Epidermal melanocyte (primary cell): ENCODE results near the gene NR6A1.
"Not testable (repeated sequence)": the region's sequence is repeated elsewhere in the genome, so short reads cannot be mapped to it uniquely, and the experiment has no call there.

ENCODE experiments used
- DNase-seq: peaks from one replicate; pipeline ENCODE4 v3.0.0; 2011; ENCODE audit warnings: low spot score; ENCODE audit not compliant: insufficient read length

The NR6A1 gene

GRCh38 chr9:124778575-124779367 is 7.7 kb upstream of the NR6A1 start:
- DNase-seq = peak; percentile 13

DNA sequence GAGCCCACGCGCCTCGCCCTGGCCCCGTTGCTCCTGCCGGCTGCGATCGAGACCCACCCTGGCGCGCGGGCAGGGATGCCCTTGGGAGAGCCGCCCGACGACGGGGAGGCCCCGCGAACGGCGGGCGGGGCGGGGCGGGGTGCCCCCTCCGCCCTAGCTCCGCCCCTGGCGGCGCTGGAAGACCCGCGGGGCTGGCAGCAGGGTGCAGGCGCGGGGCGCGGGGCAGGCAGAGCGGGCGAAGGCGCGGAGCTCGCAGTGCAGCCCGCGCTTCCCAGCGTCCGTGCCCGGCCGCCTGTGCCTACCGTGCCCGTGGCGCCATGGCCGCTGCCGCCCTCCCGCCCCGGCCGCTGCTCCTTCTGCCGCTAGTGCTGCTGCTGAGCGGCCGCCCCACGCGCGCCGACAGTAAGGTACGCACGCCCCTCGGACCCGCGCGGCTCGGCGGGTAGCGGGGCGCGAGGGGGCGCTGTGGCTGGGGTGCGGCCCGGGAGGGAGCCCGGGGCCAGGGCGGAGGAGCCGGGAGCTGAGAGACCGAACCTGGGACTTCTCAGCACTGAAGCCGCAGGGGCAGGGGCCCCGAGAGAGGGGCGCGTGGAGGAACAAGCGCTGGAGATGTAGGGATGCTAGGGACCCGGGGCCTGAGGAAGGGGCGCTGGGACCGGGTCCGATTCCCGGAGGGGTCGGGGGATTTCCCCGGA is 6.0 kb upstream of the NR6A1 start, which contains the start of gene OLFML2A:
Gene OLFML2A, plus strand, starts transcription at position 180 of the 695 bp plus-strand sequence. Its CDS starts 138 bp downstream, at position 318.
- peak; percentile 19 for DNase-seq

DNA sequence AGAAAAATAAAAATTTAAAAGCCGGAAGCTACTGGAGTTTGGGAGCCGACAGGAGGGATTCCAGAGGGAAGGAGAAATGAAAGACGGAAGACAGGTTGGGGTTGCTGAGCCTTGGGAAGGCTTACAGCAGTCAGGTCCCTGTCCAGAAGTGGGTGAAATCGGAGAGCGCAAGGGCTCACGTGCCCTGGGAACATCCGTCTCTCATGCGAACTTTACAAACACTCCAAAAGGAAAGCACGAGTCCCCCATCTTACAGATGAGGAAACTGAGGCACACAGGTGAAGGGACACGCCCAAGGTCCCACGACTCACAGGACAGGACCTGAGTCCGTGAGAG is 5.5 kb upstream of the NR6A1 start:
- no peak for DNase-seq

- peak; percentile 84 for DNase-seq
Measured at GRCh38 chr9:124774129-124774978, 3.2 kb upstream of the NR6A1 start.

- DNase-seq = no peak
Measured at GRCh38 chr9:124773473-124774128, 2.5 kb upstream of the NR6A1 start.

- DNase-seq = not testable (repeated sequence)
Measured at GRCh38 chr9:124772877-124773276, 1.8 kb upstream of the NR6A1 start.

GRCh38 chr9:124771867-124772679 is 962 bp upstream of the NR6A1 start:
- DNase-seq = peak; percentile 67

DNA sequence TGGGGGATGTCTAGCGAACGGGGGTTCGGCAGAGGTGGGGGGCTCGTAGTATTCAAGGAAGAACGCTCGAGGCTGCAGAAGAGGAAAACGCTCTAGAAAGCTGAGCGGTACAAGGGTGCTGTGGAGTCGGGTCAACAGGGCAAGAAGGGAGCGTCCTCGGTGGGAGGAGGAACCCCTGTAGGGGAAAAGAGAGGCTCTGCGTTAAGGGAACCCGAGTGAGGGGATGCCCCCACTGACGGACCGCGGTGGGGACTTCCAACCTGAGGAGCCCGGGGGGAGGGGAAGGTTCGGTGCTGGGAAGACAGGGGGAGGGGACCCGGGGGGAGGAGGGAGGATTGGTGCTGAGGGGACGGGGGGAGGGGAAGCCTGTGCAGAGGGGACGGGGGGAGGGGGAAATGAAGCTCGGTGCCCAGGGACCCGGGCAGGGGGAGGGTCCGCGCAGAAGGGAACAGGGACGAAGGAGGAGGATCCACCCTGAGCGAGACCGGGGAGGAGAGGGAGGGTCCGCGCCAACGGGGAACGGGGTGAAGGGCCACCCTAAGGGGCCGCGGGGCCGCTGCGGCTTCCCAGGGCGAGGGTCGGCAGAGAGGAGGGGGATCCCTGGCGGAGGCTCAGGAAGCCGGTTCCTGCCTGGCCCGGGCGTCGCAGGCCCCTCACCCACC is 621 bp downstream of the NR6A1 start:
- DNase-seq = no peak

- no peak for DNase-seq
Measured at GRCh38 chr9:124769549-124770358, 1.4 kb downstream of the NR6A1 start.

DNA sequence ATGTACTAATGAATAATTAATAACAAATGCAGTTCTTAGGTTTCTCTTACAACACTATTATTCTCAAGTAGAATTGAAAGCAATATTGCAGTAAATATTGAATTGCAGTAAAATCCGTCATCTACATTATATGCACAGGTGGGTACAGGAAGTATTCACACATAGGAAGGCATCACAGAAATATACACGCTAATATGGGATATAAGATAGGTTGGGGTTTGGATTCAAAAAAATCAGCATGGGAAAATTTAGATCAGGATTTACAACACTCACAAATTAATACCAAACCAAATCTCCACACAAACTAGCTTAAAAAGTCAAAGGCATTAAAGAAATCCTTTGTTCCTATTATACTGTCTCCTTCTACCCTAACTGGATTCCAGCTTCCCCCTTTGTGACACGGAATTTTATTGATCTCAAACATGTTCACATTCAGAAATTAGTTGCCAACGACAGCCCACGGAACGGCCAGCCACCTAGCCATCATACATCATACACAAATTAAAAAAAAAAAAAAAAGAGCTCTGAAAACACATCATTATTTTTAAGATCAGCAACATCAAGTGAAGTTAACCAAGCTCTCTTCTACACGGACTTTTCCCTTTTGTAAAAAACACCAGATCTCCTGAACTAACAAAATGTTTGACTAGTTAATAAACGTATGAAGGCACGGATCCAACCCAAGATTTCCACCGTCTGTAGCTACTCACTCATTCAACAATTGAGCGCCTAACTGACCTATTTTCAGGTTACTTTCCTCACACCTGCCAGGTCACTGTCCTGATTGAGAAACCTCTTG is 2.2 kb downstream of the NR6A1 start:
- DNase-seq = no peak

DNA sequence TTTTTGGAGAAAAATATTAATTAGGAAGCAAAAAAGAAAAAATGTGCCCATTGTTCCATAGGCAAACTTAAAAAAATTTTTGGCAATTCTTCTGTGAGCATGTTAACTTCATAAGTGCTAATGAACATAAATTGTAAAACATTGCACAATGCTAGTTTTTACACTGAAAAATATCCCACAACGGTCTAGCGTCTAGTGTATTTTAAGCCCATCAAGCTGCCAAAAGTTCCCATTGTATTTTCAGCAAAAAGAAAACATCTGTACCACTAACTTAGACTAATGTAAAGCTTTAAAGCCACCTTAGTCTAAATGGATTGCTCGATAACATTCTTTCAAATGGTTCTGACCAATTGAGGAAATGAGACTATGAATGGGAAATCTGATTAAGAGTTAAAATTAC is 2.8 kb downstream of the NR6A1 start:
- no peak for DNase-seq

DNA sequence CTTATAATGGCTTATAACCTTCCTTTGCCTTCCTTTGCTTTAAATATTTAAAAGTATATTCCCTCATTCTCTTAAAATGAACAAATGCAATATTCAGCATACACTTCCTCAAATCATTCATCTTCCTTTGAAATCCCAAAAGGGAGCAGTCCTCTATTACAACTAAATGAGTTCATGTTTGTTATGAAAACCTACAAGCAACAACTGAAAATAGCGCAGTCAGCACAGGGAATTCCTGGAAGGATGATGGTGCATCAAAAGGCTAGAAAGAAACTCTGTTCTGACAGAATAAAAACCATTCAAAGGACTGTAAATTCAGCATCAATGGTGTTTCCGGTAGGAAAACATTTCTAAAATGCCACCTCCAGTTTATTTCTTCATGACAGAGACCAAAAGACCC is 3.3 kb downstream of the NR6A1 start:
- no peak for DNase-seq

GRCh38 chr9:124766815-124767554 is 4.1 kb downstream of the NR6A1 start:
- DNase-seq = no peak

DNA sequence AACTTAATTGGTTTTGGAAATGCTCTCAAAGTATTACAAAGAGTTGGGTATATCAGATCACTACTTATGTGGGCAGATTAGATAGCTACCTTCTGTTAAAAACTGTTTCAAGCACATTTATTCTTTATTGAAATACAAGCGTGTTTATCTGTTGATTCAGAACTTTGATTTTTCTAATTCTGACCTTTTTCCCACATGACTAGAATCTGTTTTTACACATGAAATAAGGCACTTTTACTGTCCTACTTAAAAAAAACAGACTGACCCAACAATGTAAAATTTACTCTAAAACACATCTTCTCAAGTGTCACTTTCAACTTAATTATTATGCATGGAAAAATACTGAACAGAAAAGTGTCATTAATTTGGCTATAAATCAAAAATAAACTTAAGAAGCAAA is 4.8 kb downstream of the NR6A1 start:
- DNase-seq = no peak

GRCh38 chr9:124765439-124765835 is 5.7 kb downstream of the NR6A1 start:
- no peak for DNase-seq

DNA sequence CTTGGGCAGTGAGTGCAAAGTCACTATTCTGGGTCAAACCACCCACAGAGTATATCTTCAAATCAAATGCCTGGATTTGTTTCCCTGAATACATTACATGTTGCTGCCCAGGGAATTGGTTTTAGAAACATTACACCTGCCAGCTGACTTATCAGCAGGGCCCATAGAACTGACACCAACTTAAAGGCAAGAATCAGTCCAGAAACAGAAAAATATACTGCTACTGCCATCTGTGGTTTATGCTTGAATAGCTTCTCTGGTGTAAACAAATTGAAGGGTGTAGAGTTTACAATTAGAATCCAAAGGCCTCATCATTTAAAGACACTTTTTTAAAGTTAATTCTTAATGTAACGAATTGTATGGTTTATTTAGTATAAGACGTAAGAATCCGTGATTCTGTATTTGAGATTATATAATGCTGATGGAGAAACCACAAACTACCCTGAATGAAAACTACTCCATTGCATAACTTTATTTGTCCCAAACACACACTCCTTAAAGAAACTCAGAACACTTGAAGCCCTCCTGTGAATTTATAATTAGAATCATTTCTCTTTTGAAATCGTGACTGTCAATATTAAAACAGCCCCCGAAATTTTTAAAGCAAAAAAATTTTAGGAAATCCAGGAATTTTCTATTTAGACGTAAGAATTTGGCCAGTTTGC is 6.2 kb downstream of the NR6A1 start:
- DNase-seq = no peak

DNA sequence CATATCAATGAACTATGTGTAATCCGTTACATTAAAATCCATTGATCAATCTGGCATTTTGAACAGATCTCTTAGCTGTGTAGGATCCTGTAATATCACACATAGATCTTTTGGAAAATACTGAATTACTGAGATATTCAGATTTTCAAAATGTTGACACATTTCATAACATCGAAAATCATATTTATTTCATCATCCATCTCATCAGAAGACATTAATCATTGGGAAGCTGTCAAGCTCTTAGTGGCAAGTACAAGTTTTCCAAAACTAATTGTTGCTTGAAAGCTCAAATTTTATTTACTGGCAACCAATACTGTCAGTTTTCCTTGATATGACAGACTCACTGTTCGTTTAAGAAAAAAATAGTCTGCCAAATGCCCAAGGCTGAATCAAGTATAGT is 8.5 kb downstream of the NR6A1 start:
- DNase-seq = no peak
